Measurements from ENCODE around the gene COPS7B. TPM values are rescaled to one million over a fixed set of nuclear protein-coding genes. Genes with fewer than 3 reads are reported as not detected.

The COPS7B gene
- polyA plus RNA-seq (2012; ENCODE audit: insufficient read length, low read depth): 36.1 TPM

DNA sequence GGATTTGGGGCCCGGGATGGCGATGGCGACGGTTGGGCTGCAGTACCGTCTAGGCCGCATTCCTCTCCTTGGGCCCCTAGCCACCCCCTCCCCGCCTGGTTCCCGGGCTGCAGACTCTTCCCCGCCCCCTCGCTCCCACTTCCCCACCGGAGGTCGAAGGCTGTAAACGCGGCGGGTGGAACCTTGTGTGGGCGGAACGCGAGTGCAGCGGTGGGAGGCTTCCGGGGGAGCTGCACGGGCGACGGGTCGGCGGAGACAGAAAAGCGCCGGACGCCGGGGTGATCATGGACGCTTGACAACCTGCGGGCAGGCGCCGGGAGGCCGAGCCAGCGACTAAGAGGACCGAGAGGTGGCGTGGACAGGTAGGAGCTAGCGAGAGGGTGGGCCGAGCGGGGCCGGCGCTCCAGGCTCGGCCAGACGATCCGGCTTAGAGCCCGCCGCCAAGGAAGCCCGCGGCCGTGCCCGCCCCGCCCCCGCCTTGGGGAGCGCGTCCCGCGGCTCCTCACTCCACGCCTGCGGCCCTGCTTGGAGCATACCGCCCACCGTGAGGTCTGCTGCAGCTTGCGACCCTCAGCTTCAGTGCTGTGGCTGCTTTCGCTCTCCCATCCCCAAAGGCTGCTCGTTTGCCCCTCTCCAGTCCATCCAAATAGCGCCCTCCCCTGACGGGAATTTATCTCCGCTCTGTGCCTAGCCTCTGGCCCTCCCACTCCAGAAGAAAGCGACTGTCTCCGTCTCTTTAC, at the start of gene COPS7B:
Gene COPS7B, plus strand, starts transcription at position 269 of the 740 bp plus-strand sequence. CDS start 2,126 bp downstream, outside the sequence.
- TF ChIP-seq POLR2AphosphoS5 (IDR thresholded peaks at IDR 0.05; ENCODE audit: low read depth, low read length): no peak; the same call in 1 of the 2 replicates
- TF ChIP-seq SIN3A (IDR thresholded peaks at IDR 0.05; ENCODE audit: borderline replicate concordance, insufficient read depth, low read length): peak; percentile 66; the same call in 1 of the 2 replicates
- peak; percentile 92; the same call in 1 of the 2 replicates for TF ChIP-seq TAF1 (IDR thresholded peaks at IDR 0.05; ENCODE audit: borderline replicate concordance, insufficient read depth, low read length)
- TF ChIP-seq, protein P1, sequence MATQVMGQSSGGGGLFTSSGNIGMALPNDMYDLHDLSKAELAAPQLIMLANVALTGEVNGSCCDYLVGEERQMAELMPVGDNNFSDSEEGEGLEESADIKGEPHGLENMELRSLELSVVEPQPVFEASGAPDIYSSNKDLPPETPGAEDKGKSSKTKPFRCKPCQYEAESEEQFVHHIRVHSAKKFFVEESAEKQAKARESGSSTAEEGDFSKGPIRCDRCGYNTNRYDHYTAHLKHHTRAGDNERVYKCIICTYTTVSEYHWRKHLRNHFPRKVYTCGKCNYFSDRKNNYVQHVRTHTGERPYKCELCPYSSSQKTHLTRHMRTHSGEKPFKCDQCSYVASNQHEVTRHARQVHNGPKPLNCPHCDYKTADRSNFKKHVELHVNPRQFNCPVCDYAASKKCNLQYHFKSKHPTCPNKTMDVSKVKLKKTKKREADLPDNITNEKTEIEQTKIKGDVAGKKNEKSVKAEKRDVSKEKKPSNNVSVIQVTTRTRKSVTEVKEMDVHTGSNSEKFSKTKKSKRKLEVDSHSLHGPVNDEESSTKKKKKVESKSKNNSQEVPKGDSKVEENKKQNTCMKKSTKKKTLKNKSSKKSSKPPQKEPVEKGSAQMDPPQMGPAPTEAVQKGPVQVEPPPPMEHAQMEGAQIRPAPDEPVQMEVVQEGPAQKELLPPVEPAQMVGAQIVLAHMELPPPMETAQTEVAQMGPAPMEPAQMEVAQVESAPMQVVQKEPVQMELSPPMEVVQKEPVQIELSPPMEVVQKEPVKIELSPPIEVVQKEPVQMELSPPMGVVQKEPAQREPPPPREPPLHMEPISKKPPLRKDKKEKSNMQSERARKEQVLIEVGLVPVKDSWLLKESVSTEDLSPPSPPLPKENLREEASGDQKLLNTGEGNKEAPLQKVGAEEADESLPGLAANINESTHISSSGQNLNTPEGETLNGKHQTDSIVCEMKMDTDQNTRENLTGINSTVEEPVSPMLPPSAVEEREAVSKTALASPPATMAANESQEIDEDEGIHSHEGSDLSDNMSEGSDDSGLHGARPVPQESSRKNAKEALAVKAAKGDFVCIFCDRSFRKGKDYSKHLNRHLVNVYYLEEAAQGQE (IDR thresholded peaks at IDR 0.05; ENCODE audit: insufficient read depth in 1 of 2, low read depth in 2 of 2, low read length in 2 of 2): peak in 1 of 2 experiments; percentile 56; a peak in 1 of 4 replicates
- peak; percentile 93 for TF ChIP-seq FOXP2 (optimal IDR thresholded peaks at IDR 0.05; ENCODE audit: borderline replicate concordance, extremely low read depth, extremely low read length, insufficient read depth)

DNA sequence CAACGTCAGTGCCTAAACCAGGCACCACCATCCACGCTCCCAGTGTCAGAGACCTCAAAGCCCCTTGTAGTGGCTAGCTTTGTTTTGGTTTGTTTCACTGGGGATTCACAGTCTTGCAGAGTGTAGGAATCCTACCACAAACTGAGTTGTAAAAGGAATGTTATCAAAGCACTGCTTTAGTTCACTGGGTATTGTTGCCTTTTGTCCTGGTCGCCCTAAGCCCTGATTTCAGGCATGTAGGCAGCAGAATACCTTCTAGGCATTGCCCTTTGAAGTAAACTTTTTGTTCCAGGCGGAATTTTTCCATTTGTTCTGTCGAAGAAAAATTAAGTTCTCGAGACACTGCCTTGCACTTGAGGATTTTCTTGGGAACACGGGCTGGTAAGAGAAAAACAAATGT, 48.5 kb upstream of the COPS7B start:
- TF ChIP-seq FOXP2 (optimal IDR thresholded peaks at IDR 0.05; ENCODE audit: borderline replicate concordance, extremely low read depth, extremely low read length, insufficient read depth): no peak
- no peak for TF ChIP-seq SIN3A (IDR thresholded peaks at IDR 0.05; ENCODE audit: borderline replicate concordance, insufficient read depth, low read length)

DNA sequence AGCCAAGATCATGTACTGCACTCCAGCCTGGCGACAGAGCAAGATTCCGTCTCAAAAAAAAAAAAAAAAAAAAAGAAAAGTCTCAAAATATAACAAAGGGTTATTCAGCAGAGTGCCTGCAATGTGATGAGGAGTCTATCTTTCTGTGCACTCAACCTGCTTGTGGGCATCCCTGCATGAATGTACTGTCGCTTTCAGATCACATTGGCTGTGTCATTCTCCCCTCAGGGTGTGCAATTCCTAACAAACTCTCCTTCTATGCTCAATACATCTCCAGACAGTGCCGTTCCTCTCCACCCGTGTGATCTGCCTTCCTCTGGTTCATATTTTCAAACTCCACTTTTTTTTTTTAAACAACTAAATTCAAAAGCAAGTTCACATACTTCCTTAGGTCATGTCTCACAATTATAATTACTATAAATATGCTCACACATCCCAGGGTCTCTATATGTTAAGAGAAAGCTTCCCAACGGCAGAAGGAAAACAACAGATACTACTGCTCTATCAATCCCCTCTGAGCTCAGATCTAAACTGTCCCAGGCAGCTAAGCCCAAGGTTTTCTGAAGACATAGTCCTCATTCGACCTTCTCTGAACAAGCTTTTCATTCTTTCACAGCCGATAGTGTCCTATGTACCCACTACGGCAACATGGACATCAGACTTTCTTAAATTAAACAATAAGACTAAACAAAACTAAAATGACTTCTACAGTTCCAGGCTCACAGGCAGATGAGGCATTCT, 42.7 kb upstream of the COPS7B start:
- TF ChIP-seq FOXP2 (optimal IDR thresholded peaks at IDR 0.05; ENCODE audit: borderline replicate concordance, extremely low read depth, extremely low read length, insufficient read depth): no peak
- TF ChIP-seq SIN3A (IDR thresholded peaks at IDR 0.05; ENCODE audit: borderline replicate concordance, insufficient read depth, low read length): no peak
- TF ChIP-seq, protein P1 (IDR thresholded peaks at IDR 0.05; ENCODE audit: insufficient read depth in 1 of 2, low read depth in 2 of 2, low read length in 2 of 2): no peak
- no peak for TF ChIP-seq POLR2AphosphoS5 (IDR thresholded peaks at IDR 0.05; ENCODE audit: low read depth, low read length)

DNA sequence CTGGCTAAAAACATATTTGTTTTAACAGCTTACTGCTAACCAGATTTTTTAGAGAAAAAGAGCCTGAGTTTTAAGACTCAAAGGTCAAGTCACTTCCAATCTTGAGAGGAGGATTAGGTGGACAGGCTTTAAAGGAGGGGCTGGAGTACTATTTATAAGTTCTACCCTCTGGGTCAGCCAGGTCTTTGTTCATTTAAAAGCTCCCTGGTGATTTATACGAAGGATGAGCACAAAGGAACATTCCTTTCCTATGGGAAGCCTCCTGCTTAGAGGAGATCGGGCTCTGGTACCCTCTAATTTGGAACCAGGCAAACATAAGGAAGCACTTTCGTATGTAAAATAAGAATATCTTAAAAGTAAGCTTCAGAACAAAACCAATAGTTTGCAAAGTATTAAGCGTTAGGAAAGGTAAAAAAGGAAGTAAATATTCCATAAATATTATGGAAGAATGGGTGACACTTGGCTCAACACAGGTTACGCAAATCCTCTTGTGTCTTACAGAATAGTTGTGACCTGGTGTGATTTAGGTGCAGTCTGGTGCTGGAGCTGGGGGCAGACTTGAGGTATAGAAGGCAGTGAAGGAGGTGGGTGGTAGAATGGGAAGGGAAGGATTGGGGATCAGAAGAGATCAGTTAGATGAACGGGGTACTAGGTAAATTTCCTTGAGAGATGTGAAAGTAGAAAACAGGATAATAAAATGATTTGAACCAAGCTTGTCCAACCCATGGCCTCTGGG, 40.8 kb upstream of the COPS7B start:
- TF ChIP-seq SIN3A (IDR thresholded peaks at IDR 0.05; ENCODE audit: borderline replicate concordance, insufficient read depth, low read length): no peak
- no peak for TF ChIP-seq FOXP2 (optimal IDR thresholded peaks at IDR 0.05; ENCODE audit: borderline replicate concordance, extremely low read depth, extremely low read length, insufficient read depth)
- TF ChIP-seq POLR2AphosphoS5 (IDR thresholded peaks at IDR 0.05; ENCODE audit: low read depth, low read length): no peak
- no peak for TF ChIP-seq TAF1 (IDR thresholded peaks at IDR 0.05; ENCODE audit: borderline replicate concordance, insufficient read depth, low read length)

DNA sequence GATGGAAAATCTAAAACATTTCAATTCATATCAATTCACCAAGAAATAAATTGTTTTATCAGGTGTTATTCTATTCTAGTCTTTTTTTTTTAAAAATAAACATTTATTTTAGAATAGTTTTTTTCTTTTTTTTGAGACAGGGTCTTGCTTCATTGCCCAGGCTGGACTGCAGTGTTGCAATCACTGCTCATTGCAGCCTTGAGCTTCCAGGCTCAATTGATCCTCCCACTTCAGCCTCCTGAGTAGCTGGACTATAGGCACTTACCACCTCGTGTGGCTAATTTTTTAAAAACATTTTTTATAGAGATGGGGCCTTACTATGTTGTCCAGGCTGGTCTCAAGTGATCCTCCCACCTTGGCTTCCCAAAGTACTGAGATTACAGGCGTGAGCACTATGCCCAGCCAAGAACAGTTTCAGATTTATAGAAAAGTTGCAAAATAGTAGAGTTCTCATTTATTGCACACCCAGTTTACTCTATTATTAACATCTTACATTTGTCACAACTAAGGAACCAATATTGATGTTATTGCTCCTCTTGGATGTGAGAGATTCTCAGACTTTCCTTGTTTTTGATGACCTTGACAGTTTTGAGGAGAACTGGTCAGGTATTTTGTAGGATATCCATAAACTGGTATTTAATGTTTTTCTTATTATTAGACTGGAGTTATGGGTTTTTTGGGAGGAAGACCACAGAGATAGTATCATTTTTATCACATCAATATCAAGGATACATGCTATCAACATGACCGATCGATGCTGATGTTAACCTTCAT, 35.0 kb upstream of the COPS7B start:
- TF ChIP-seq POLR2AphosphoS5 (IDR thresholded peaks at IDR 0.05; ENCODE audit: low read depth, low read length): no peak
- TF ChIP-seq, protein P1 (IDR thresholded peaks at IDR 0.05; ENCODE audit: insufficient read depth in 1 of 2, low read depth in 2 of 2, low read length in 2 of 2): no peak
- no peak for TF ChIP-seq SIN3A (IDR thresholded peaks at IDR 0.05; ENCODE audit: borderline replicate concordance, insufficient read depth, low read length)
- TF ChIP-seq TAF1 (IDR thresholded peaks at IDR 0.05; ENCODE audit: borderline replicate concordance, insufficient read depth, low read length): no peak
- TF ChIP-seq FOXP2 (optimal IDR thresholded peaks at IDR 0.05; ENCODE audit: borderline replicate concordance, extremely low read depth, extremely low read length, insufficient read depth): no peak

All from PFSK-1 (cell line).